GM23338 (cell line): ENCODE data around the gene RAP2A.

Experiments
- CREB1 ChIP-seq: fragments of 250-450 bp; sonication (Bioruptor Pico); IDR thresholded peaks from 2 replicates; pipeline ENCODE4 v1.5.0; 2020; ENCODE audit warnings: low read depth, mild to moderate bottlenecking, moderate library complexity
- EZH2 ChIP-seq: fragments of 200-600 bp; sonication (generic); IDR thresholded peaks from one replicate; pipeline ENCODE4 v1.8.0; 2017; ENCODE audit warnings: antibody characterized with exemption, mild to moderate bottlenecking, low read depth; ENCODE audit not compliant: unreplicated experiment
- EZH2phosphoT487 ChIP-seq: fragments of 200-600 bp; sonication (generic); IDR thresholded peaks from one replicate; pipeline ENCODE4 v1.8.1; 2018; ENCODE audit warnings: antibody characterized with exemption; ENCODE audit not compliant: unreplicated experiment
- POLR2AphosphoS5 ChIP-seq: IDR thresholded peaks from 2 replicates; pipeline ENCODE4 v1.6.1; 2016; ENCODE audit warnings: antibody characterized with exemption, low read depth
- REST ChIP-seq: IDR thresholded peaks from one replicate; pipeline ENCODE4 v1.6.1; 2018; ENCODE audit warnings: antibody characterized with exemption; ENCODE audit not compliant: unreplicated experiment
- STAT1 ChIP-seq: IDR thresholded peaks from one replicate; pipeline ENCODE4 v1.6.1; 2016; ENCODE audit warnings: antibody characterized with exemption; ENCODE audit not compliant: unreplicated experiment
- ZNF114 ChIP-seq: fragments of 250-450 bp; sonication (Bioruptor Pico); IDR thresholded peaks from 2 replicates; pipeline ENCODE4 v1.5.0; 2020; ENCODE audit warnings: mild to moderate bottlenecking, moderate library complexity
- ZNF331 ChIP-seq: fragments of 250-450 bp; sonication (Bioruptor Pico); IDR thresholded peaks from 2 replicates; pipeline ENCODE4 v1.5.0; 2020; ENCODE audit warnings: low read depth, mild to moderate bottlenecking, moderate library complexity
- TF ChIP-seq, protein P1 (sequence below), 2 experiments: fragments of 200-600 bp in 1 of 2; sonication (generic) in 1 of 2; conservative IDR thresholded peaks; 2 replicates each; pipeline versions ENCODE4 v1.5.1 to v1.6.1; 2016 to 2017; ENCODE audit warnings: antibody characterized with exemption in 2 of 2, low read depth in 2 of 2, mild to moderate bottlenecking in 2 of 2, moderate library complexity in 1 of 2

DNA sequence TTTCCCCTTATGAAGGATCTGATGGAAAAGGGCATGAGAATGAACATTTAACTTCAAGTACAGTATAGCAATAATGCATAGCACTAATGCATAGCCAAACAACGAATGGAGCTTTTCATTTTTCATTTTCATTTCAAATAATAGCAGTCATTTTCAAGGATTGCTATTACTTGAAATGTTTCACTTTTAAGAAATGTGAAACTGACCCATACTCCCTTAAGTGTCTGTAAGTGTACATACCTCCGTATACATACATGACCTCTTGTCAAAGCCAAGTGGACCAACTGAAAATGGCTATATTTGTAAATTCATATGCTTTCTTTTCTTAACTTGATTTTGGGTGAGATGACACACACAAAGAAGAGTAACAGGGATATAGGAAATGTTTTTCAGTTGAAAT, 3.8 kb downstream of the RAP2A start:
- TF ChIP-seq EZH2 = no peak
- TF ChIP-seq, protein P1, sequence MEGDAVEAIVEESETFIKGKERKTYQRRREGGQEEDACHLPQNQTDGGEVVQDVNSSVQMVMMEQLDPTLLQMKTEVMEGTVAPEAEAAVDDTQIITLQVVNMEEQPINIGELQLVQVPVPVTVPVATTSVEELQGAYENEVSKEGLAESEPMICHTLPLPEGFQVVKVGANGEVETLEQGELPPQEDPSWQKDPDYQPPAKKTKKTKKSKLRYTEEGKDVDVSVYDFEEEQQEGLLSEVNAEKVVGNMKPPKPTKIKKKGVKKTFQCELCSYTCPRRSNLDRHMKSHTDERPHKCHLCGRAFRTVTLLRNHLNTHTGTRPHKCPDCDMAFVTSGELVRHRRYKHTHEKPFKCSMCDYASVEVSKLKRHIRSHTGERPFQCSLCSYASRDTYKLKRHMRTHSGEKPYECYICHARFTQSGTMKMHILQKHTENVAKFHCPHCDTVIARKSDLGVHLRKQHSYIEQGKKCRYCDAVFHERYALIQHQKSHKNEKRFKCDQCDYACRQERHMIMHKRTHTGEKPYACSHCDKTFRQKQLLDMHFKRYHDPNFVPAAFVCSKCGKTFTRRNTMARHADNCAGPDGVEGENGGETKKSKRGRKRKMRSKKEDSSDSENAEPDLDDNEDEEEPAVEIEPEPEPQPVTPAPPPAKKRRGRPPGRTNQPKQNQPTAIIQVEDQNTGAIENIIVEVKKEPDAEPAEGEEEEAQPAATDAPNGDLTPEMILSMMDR (conservative IDR thresholded peaks at IDR 0.05; ENCODE audit: low read depth in 2 of 2) = no peak
- TF ChIP-seq POLR2AphosphoS5 = no peak
- TF ChIP-seq REST = no peak
- no peak for TF ChIP-seq EZH2phosphoT487
- no peak for TF ChIP-seq ZNF114
- TF ChIP-seq STAT1 = no peak
- TF ChIP-seq ZNF331 = no peak
- TF ChIP-seq CREB1 (CRISPR knock-in tag) = no peak
